Stimulated activated CD8-positive, alpha-beta memory T cell treated with anti-CD3 and anti-CD28 coated beads, Interleukin-15, amount 100 ng/mL, for 4 hours (primary cell): Measurements from ENCODE around the gene INO80E.
"Not testable (repeated sequence)": the region's sequence is repeated elsewhere in the genome, so short reads cannot be mapped to it uniquely, and the experiment has no call there.

Experiments used
- DNase-seq, 2 donors: peaks; one replicate each; pipeline ENCODE4 v3.0.0-alpha.2; 2020; ENCODE audit warnings: low read depth in 2 of 2

The INO80E gene

GRCh38 chr16:29995911-29996765, at the start of gene INO80E:
TSS of gene INO80E (plus strand) at chr16:29996241. CDS start at chr16:29996311, 70 bp downstream.
- peak; percentile 99 for DNase-seq

- no peak for DNase-seq
Observed at GRCh38 chr16:29947897-29948296, 48.1 kb upstream of the INO80E start.

- no peak for DNase-seq
Observed at GRCh38 chr16:29950806-29951461, 45.1 kb upstream of the INO80E start.

- no peak for DNase-seq
Observed at GRCh38 chr16:29951625-29952365, 44.2 kb upstream of the INO80E start.

GRCh38 chr16:29958756-29959155, 37.3 kb upstream of the INO80E start:
- DNase-seq: no peak

GRCh38 chr16:29959293-29959692, 36.7 kb upstream of the INO80E start:
- DNase-seq: no peak

GRCh38 chr16:29959821-29960220, 36.2 kb upstream of the INO80E start:
- not testable (repeated sequence) for DNase-seq

GRCh38 chr16:29961127-29961478, 34.9 kb upstream of the INO80E start:
- no peak for DNase-seq

GRCh38 chr16:29961479-29962343, 34.3 kb upstream of the INO80E start, which contains the start of gene TMEM219:
TSS of gene TMEM219 (plus strand) at chr16:29962079. CDS start at chr16:29963144, 1,065 bp downstream.
- peak; percentile 79 to 87 for DNase-seq

GRCh38 chr16:29962344-29962994, 33.6 kb upstream of the INO80E start:
- no peak for DNase-seq

GRCh38 chr16:29963021-29963743, 32.9 kb upstream of the INO80E start:
- no peak for DNase-seq

- no peak for DNase-seq
Observed at GRCh38 chr16:29968205-29968604, 27.8 kb upstream of the INO80E start.

GRCh38 chr16:29971304-29971703, 24.7 kb upstream of the INO80E start:
- DNase-seq: no peak

GRCh38 chr16:29972500-29972899, 23.5 kb upstream of the INO80E start:
- no peak for DNase-seq

GRCh38 chr16:29972992-29973383, 23.1 kb upstream of the INO80E start:
- no peak for DNase-seq

- peak; percentile 87 to 94 for DNase-seq
Observed at GRCh38 chr16:29973384-29974246, 22.4 kb upstream of the INO80E start, which contains the start of gene TAOK2. TSS of gene TAOK2 (plus strand) at chr16:29973868. CDS start at chr16:29977773, 3,905 bp downstream.

GRCh38 chr16:29974291-29975133, 21.5 kb upstream of the INO80E start:
- DNase-seq: no peak

- DNase-seq: no peak
Observed at GRCh38 chr16:29975134-29975538, 20.9 kb upstream of the INO80E start.
